Prostate gland (tissue), 2 donors: ENCODE results near the gene SERINC3.
A peak's percentile ranks its signal among the peaks of the same experiment; 100 is the strongest.

ENCODE experiments used
- POLR2A ChIP-seq: fragments of 450-650 bp; IDR thresholded peaks from one replicate; pipeline ENCODE4 v1.6.1; 2016; ENCODE audit warnings: antibody characterized with exemption, mild to moderate bottlenecking
- TF ChIP-seq, protein P1 (sequence below), 4 experiments: fragments of 200-600 bp in 2 of 4; fragments of 450-650 bp in 2 of 4; sonication (generic) in 2 of 4; IDR thresholded peaks; 1 replicate in 3 of 4; 2 replicates in 1 of 4; pipeline ENCODE4 v1.5.1; 2016 to 2019; ENCODE audit warnings: antibody characterized with exemption in 4 of 4, mild to moderate bottlenecking in 2 of 4, moderate library complexity in 2 of 4

DNA sequence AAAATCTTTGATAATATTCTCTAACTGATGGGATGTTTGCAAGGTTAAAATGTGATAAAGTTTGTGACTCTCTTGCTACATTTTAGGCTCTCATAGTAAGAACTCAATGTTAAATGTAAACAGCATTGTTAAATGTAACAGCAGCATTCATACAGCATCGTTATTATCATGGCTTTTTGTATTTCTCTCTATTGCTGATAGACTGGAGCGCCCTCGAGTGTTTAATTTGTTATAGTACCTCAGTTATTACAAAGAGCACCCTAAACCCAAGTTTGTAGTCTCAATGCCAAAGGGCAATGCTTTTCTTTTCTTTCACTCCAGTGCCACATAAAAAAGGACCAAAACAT lies 61.1 kb downstream of the SERINC3 start:
- TF ChIP-seq, protein P1, sequence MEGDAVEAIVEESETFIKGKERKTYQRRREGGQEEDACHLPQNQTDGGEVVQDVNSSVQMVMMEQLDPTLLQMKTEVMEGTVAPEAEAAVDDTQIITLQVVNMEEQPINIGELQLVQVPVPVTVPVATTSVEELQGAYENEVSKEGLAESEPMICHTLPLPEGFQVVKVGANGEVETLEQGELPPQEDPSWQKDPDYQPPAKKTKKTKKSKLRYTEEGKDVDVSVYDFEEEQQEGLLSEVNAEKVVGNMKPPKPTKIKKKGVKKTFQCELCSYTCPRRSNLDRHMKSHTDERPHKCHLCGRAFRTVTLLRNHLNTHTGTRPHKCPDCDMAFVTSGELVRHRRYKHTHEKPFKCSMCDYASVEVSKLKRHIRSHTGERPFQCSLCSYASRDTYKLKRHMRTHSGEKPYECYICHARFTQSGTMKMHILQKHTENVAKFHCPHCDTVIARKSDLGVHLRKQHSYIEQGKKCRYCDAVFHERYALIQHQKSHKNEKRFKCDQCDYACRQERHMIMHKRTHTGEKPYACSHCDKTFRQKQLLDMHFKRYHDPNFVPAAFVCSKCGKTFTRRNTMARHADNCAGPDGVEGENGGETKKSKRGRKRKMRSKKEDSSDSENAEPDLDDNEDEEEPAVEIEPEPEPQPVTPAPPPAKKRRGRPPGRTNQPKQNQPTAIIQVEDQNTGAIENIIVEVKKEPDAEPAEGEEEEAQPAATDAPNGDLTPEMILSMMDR (IDR thresholded peaks at IDR 0.05), result peak in 3 of 4 experiments; percentile 15 to 49 (median 31)
- no peak for TF ChIP-seq POLR2A
